Muscle of back (tissue), 11 donors: ENCODE results near the gene ARTN. TPM values are rescaled to one million over a fixed set of nuclear protein-coding genes. Genes with fewer than 3 reads are reported as not detected.
A peak's percentile ranks its signal among the peaks of the same experiment; 100 is the strongest.

Source experiments
- DNase-seq, 3 donors: peaks; one replicate each; pipeline versions ENCODE4 v3.0.0 to v3.0.0-alpha.2; 2013
- polyA plus RNA-seq, 10 donors: library from polyadenylated mRNA; unstranded; fragments of 120-200 nt; gene quantifications; one replicate each; pipeline ENCODE4 v1.2.1, GENCODE V29; 2013; ENCODE audit not compliant: insufficient read length in 10 of 10

Gene ARTN
- polyA plus RNA-seq, 10 donors, result 0.29 to 2.7 (median 1.1) TPM

DNA sequence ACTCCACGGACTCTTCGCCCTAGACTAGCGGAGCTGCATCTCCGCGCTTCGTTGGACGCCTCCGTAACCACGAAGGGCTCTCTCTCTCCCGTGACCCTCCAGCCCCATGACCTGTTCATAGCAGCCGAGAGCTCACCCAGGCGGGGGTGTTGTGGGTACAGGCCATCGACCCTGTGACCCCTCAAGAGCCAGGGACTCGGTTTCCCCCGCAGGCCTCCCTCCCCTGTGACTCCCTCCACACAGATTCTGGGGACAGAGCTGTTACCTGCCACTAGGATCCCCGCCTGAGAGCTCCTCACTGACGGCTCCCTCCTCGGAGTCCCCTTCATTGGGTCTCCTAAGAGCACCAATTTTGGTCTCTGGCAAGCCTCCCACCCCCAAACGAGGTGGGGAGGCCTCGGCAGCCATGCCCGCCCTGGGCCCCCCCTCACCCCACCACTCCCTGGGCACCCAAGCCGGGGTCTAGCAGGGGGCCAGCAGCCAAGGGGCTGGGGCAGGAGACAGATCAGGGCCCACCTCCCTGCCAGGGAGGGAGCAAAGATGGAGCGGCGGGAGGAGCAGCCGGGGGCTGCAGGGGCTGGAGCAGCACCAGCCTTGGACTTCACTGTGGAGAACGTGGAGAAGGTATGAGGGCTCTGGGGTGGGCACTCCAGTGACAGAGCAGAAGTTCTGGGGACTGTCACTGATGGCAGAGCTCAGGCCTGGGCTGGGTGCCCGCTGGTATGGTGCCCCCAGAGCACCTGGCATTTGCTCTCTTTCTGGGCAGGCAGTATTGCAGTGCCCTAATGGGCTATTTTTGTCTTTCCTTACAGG is 13.7 kb downstream of the ARTN start:
- DNase-seq, result no peak

DNA sequence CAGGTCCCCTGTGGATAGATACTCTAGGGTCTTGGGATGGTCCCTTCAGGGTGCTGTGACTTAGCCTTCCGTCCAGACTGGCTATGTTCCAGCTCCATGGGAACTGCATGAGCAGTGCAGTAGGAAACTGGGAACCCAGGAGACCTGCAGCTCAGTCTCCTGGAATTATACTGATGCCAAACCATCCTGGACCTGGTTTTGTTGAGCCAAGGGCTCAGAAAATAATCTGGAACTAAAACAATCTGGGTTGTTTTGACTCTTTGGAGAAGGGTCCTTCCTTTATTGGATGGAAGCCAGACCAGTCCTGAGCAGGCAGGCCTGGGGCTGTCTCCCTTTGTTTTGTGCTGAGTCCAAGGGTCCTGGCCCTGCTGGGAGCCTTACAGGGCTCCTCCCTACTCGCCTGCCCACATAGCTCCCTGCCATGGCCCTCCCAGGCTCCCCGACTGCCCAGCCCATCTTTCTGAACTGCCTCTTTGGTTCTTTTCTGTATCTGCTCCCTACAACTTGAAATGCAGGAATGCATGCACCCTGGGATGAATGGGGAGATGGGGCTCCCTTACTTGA is 14.4 kb downstream of the ARTN start:
- DNase-seq, result no peak

DNA sequence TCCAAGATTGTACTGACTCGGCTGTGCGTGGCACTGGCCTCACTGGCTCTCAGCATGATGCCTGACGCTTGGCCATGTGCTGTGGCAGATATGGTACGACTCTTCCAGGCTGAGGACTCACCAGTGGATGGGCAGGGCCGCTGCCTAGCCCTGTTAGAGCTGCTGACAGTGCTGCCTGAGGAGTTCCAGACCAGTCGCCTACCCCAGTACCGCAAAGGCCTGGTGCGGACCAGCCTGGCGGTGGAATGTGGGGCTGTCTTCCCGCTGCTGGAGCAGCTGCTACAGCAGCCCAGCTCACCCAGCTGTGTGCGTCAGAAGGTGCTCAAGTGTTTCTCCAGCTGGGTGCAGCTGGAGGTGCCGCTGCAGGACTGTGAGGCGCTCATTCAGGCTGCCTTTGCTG is 16.1 kb downstream of the ARTN start:
- no peak for DNase-seq

DNA sequence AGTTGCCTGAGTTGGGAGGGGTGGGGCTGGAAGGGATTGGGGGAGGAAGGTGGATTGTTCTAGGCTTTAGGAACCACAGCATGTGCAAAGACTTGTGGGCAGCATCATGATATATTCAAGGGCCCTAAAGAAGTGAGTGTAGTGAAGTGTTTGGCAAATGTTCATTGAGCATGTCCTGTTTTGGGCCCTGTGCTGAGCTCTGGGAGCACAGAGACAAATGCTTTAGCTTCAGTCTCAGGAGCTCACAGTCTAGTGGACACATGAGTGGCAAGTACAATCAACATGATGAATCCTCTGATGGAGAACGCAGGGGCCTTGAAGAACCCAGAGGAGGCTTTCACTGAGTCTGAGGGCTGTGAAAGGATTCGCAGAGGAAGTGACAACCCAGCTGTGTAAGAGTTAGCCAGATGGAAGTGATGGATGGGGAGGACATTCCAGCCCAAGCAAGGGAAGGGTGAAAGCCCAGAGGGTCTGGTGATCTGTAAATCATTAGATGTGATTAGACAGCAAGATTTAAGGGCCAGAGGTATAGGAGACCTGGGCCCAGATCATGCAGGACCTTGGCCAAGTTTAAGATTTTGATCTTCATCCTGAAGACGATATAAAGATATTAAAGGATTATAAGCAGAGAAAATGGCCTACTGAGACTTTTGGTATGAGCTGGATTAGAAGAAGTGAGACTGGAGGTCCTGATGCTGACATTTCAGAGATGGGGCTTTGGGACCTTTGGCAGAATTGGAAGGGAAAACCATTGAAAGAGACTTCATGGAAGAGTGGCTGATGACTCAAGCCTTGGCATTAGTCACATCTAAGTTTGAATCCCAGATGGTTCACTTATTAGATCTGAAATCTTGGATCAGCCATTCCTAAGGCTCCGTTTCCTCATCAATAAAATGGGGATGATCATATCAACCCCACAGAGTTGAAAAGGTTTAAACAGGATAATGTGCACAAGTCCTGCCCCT is 17.7 kb downstream of the ARTN start:
- no peak for DNase-seq

DNA sequence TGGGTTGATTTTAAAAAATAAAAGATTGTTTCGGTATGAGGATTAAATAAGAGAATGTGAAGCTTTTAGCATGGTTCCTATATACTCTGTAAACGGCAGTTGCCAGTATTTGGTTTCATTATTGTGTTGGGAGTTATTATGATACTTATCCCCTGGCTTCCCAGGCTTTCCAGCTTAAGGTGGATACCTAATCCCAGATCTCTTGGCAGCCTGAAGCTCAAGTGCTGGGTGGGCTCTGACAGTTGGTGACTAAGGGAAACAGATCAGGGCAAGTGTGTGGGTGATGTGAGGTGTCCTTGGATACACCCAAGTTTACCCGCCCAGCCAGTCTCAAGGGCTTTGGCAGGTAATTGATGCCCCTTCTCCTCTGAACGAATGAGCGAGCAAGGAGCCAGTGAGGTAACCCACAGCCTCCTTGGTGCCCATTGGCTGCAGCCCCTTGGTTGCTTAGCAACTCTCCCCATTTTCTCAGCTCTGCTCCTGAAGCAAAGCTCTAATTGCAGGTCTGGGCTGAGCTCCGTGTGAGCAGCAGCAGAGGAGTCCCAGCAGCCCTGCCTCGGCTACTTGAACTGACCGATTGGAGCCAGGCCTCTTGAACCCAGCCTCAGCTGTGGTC is 19.2 kb downstream of the ARTN start:
- no peak for DNase-seq

DNA sequence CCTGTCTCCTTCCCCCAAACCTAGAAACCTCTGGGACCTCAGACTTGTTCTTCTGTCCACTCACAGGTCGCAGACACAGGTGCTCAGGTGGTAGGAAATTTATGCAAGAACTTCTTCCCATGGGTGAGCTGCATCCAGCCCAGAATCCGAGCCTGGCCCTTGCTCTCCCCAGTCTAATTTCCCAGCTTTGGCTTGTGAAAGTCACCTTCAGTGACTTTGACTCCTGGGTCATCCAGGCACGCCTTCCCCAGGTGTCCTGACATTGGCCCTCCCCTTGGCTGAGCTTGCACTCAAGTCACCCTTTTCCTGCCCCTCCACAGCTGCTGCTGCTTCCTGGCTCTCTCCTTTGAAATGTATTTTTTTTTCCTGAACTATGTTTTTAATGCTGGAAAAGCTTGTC is 19.8 kb downstream of the ARTN start:
- no peak for DNase-seq

DNA sequence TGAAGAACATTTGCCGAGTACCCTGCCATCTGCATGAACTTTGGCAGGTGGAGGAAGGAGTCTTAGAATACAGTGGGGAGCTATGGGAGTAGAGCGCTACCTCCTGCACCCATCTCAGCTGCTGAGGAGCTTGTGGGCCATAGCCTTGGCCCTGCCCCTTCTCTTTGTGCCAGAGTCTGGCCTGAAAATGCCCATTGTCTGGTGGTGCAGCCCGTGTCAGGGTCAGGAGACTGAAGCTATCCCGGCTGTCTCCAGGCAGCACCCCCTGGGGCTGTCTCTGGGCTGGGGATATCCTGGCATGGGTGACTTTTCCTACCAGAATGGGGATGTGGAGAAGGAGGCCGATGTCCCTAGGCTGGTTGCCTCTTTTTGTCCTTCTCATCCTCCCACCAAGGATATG is 20.4 kb downstream of the ARTN start:
- DNase-seq, result no peak

DNA sequence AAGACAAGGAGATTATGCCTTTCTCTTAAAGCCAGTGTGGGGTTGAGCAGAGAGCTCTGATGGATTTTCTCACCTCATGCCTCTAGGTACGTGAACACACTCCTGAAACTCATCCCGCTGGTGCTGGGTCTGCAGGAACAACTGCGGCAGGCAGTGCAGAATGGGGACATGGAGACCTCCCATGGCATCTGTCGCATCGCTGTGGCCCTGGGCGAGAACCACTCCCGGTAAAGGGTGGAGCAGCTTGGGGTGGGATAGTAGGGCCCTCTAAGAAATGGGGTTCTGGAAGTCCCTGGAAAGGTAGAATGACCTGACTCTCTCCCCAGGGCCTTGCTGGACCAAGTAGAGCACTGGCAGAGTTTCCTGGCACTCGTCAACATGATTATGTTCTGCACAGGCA is 22.6 kb downstream of the ARTN start:
- no peak for DNase-seq

DNA sequence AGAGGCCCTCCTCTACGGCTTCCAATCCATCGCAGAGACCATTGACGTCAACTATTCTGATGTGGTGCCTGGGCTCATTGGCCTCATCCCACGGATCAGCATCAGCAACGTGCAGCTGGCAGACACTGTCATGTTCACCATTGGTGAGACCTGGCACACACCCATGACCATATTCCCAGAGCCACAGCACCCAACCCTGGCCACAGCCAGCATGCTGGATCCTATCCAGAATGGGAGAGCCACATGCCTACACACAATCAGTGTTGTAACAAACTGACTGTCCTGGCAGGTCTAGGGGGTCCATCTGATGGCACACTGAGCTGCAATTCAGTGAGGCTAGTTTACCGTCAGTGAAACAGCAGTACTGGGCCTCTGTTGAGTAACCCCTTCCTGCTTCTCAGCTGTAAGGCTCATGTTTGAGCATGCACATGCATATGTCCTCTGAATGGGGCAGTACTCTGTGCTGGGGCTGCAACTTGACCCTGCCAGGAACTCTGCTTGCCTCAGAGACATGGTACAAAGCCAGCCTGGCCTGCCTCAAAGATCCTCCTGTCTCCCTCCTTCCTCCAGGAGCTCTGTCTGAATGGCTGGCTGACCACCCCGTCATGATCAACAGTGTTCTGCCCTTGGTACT is 23.9 kb downstream of the ARTN start:
- no peak for DNase-seq

DNA sequence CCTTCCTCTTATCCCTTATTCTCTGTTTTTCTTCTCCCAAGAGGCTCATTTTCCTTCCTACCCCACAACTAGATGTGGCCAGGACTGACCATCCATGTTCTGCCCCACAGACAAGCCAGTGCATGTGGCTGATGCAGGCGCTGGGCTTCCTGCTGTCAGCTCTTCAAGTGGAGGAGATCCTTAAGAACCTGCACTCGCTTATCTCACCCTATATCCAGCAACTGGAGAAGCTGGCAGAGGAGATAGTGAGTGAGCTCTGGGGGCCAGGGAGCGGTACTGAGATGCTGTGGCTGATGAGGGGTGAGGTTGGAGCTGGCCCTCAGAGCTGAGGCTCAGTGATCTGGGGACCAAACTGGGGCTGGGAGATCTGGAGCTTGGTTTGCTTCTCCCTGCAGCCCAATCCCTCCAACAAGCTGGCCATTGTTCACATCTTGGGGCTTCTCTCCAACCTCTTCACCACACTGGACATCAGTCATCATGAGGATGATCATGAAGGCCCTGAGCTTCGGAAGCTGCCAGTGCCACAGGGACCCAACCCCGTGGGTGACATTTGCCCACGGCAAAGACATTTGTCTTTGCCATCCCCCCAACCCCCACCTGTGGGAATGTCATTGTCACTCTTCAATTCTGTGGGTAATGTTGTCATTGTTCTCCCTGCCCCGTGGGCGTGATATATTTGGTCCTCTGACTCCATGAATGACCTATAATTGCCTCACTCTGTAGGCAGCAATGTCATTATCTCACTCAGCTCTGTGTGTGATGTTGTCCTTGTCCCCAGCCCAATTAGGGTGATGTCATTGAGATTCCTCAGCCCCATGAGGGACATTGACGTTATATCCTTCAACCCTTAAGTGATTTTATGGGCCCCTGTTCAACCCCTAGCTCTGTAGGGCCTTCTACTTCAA is 25.0 kb downstream of the ARTN start:
- DNase-seq, result no peak

DNA sequence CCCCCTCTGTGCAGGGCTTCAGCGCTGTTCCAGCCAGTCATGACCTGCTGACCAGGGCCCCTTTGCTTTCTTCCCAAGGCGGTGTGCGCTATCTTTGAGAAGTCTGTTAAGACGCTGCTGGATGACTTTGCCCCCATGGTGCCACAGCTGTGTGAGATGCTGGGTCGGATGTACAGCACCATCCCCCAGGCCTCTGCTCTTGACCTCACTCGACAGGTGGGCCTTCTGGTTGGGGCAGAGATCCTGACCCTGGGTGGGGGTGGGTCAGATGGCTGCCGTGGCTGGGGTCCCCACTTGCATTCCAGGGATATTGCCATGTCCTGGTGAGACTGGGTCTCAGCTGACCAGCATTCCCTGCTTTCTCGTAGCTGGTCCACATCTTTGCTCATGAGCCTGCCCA is 27.2 kb downstream of the ARTN start:
- DNase-seq, result no peak

DNA sequence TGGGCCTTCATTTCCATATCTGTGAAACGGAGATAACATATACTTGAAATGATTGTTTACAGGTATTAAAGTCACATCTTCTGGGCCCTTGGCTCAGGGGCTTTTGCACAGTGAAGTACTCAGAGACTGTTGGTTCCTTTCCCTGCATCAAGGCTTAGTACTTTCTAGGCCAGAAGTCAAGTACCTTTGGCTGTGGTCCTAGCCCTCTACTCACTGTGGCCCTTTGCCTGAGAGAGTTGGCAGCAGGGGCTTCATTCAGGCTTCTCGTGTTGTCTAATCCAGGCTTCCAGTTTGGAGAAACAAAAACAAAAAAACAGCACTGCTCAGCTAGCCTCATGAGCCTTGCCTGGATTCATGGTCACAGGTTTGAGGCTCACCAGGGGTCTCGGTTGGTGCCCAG is 28.1 kb downstream of the ARTN start:
- DNase-seq, result no peak

DNA sequence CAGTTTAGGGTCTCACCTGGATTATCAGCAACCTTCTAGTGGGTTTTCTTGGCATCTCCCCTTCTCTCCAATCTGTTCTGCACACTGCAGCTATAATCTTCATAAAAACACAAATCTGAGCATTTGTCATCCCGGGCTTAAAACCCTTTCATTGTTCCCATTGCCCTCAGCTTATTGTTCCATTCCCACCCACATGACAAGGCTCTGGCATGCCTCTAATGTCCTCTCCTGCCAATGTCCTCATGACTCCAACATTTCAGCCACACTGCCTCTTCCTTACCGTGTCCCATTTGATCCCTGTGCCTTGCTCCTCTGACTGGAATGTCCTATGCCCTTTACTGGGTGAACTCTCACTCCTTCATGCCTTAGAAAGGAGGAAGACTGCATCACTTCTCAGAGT is 28.7 kb downstream of the ARTN start:
- no peak for DNase-seq

DNA sequence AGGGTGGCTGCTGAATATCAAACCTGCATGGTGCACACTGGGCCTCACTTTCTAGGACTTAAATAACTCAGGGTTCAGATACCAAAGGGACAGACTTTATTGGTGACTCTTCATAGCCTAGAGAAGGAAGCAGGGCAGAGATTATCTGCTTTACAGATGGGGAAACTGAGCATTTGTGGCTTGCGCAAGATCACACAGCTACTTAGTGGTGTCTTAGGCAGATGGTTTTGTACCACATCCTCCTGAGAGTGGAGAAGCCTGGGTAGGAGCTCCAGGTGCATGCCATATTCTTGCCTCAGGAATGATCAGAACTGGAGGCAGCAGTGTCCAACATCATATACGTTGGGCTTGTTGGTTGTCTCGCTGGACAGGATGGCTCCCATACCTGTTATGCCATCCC is 29.4 kb downstream of the ARTN start:
- no peak for DNase-seq

DNA sequence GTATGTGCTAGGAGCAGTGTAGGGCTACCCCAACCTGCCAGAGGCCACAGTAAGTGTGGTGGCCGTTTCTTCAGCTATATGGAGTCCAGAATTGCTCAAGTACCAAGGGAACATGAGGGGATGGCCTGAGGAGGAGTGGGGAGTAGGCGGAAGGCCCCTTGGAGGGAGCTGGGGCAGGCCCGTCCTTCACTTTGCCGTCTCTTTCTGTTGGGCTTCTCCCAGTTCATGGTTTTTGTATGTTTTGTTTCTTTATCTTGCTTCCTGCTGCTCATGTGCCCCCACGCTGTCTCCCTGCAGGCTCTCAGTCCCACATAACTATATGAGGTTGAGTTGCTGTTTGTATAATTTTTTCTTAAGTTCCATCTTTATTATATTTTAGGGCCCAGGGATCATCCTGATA is 30.3 kb downstream of the ARTN start:
- DNase-seq, result no peak

DNA sequence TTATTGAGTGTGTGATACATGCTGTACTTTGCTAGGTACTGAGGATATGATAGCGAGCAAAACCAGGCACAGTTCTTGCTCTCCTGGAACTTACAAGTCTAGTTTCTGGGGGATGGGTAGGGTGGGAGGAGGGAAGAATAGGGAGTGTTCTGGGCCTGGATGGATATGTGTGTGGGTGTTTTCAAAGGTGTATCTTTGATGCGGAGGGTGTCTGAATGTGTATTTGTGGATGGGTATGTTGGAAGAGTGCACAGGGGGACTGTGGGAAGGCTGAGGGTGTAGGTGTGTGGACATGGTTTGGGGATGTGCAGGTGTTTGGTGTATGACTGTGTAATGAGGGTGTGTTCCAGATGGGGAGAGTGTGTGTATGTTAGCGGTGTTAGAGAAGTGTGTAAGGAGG is 31.7 kb downstream of the ARTN start:
- no peak for DNase-seq

DNA sequence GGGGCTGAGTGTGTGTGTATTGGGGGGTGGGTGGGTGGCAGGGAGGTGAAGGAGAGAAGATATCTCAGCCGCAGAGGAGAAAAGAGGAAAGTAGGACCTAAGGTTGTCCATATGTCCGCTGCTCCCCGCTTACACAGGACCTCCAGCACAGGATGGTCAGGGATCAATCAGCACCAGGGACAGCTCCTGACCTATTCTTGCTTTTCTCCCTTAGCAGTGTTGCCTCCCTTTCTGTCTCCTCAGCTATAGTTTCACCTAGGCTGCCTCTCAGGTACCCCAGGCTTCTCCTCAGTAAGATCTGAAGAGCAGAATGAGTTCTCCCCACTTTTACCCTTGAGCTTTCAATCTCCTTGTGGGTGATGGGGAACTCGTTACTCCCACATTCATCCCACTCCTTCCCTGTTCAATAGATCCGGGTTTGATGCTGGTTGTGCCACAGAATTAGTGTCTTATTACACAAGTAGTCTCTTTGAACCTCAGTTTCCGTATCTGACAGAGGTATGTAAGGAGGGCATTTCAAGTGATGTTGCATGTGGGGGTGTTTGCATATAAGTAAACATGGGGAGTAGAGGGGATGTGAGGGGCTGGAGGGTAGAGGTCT is 34.8 kb downstream of the ARTN start:
- peak in 2 of 3 donors; percentile 48 to 53 for DNase-seq

DNA sequence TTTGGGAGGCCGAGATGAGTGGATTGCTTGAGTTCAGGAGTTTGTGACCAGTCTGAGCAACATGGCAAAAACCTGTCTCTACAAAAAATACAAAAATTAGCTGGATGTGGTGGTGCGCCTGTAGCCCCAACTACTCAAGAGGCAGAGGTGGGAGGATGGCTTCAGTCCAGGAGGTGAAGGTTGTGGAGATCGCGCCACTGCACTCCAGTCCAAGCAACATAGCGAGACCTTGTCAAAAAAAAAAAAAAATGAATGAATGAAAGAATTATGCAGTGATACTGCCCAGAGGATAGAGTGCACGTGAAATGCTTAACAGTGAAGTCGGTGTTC is 35.8 kb downstream of the ARTN start:
- DNase-seq, result no peak

DNA sequence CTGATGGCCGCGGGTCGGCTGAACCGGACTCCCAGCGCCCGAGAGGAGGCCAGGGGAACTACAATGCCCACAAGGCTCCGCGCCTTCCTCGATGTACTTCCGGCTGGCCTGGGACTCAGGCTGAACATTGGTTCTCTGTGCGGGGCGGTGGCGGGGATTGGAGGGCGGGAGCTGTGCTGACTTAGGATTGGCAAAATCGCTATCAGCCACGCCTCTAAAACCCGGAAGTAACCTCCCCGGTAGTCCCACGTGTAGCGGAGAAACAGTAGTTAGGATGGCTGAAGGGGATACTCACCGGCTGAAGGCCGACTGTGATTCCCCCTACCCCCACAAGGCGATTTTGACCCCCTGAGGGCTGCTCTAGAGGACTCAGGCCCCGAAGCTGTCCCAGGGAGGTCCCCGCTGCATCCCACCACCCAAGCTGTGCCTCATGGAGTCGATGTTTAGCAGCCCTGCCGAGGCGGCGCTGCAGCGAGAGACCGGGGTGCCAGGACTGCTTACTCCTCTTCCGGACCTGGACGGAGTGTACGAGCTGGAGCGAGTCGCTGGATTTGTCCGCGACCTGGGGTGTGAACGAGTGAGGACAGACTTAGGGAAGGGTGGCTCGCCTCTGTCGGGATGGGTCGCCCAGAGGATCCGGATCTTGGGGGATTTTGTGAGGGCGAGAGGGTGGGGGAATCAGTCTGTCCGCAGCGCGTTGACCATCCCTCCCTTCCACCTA is 36.3 kb downstream of the ARTN start, which contains the start of gene DPH2:
Gene DPH2, plus strand, starts transcription at position 265 of the 721 bp plus-strand sequence. Its CDS starts 166 bp downstream, at position 431.
- peak; percentile 97 to 98 (median 97) for DNase-seq
